ENCODE measurements around the gene GSTK1. TPM values are rescaled to one million over a fixed set of nuclear protein-coding genes. Genes with fewer than 3 reads are reported as not detected.
"Not testable (repeated sequence)": the region's sequence is repeated elsewhere in the genome, so short reads cannot be mapped to it uniquely, and the experiment has no call there.

GSTK1 gene
- total RNA-seq: 61.6 TPM

DNA sequence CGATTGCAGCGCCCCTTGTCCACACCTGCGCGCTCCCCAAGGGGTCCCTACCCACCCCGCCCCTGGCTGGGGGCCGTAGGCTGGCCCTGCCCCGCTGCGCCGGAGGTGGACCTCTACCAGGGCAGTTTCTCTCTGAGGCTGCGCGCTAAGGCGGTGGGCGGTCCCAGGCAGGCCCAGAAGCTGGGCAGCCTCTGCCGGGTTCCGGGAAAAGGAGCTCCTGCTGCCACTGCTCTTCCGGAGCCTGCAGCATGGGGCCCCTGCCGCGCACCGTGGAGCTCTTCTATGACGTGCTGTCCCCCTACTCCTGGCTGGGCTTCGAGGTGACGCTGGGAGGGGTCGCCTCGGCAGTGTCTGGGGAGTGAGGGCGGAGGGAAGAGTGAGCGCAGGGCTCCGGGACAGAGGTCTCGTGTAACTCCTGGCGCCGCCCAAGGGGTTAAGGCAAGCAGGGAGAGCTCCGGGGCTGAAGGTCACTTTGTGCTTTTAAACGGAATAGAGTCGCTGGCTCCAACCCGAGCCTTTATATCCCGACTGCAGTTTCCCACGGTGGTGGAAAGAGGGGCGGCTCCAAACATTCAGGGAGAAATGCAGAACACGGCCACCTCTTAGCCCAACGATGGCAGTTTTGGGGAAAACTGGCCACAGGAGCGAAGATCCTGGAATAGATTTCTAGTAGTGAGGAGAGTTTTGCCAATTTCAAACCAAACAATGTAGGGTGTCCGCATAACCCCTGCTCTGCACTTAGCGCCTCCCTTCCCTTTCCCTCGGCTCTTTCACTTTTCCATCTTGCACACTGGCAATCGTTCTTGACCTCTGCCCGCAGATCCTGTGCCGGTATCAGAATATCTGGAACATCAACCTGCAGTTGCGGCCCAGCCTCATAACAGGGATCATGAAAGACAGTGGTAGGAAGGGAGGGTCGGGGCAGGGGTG is at the start of gene GSTK1:
Gene GSTK1, plus strand, starts transcription at position 176 of the 930 bp plus-strand sequence. Its CDS starts 73 bp downstream, at position 249.
- Histone ChIP-seq H3K36me3 (ENCODE audit: control insufficient read depth in 3 of 3, insufficient read depth in 3 of 3, low read length in 3 of 3) (peaks cover 17 to 32% (median 20%) of the 10 kb centered on the region in 3 donors), H3K27me3 (ENCODE audit: control insufficient read depth in 3 of 3, insufficient read depth in 3 of 3, low read length in 3 of 3) (no peaks in the 10 kb centered on the region), H3K9ac (ENCODE audit: low read depth in 1 of 3, low read length in 3 of 3) (peak within 1 kb of the TSS; percentile 91 to 96 (median 95)), H3K4me1 (ENCODE audit: control insufficient read depth in 3 of 3, insufficient read depth in 3 of 3, low read length in 3 of 3) (peaks cover 10 to 21% (median 13%) of the 10 kb centered on the region in 3 donors), H3K4me3 (ENCODE audit: low read length in 3 of 3) (peak within 1 kb of the TSS; percentile 94 to 98 (median 95)), H3K27ac (ENCODE audit: low read depth, low read length) (peak within 1 kb of the TSS; percentile 84), H3K9me3 (ENCODE audit: control insufficient read depth in 3 of 3, low read length in 3 of 3) (no peaks in the 10 kb centered on the region)

DNA sequence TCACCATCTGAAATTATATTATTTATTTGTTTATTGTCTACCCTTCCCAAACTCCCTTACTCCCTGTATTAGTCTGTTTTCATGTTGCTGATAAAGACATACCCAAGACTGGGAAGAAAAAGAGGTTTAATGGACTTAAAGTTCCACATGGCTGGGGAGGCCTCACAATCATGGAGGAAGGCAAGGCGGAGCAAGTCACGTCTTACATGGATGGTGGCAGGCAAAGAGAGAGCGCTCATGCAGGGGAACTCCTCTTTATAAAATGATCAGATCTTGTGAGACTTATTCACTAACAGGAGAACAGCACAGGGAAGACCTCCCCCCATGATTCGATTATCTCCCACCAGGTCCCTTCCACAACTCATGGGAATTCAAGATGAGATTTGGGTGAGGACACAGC is 49.8 kb upstream of the GSTK1 start:
- H3K4me1 ChIP-seq (ENCODE audit: control insufficient read depth in 3 of 3, insufficient read depth in 3 of 3, low read length in 3 of 3); H3K27me3 ChIP-seq (ENCODE audit: control insufficient read depth in 3 of 3, insufficient read depth in 3 of 3, low read length in 3 of 3); H3K9me3 ChIP-seq (ENCODE audit: control insufficient read depth in 3 of 3, low read length in 3 of 3); H3K9ac ChIP-seq (ENCODE audit: low read depth in 1 of 3, low read length in 3 of 3); H3K36me3 ChIP-seq (ENCODE audit: control insufficient read depth in 3 of 3, insufficient read depth in 3 of 3, low read length in 3 of 3); H3K27ac ChIP-seq (ENCODE audit: low read depth, low read length); H3K4me3 ChIP-seq (ENCODE audit: low read length in 3 of 3): not testable (repeated sequence)

GRCh38 chr7:143214789-143215679 is 48.2 kb upstream of the GSTK1 start:
- Histone ChIP-seq H3K27me3 (ENCODE audit: control insufficient read depth in 3 of 3, insufficient read depth in 3 of 3, low read length in 3 of 3) (no peaks in the 10 kb centered on the region), H3K27ac (ENCODE audit: low read depth, low read length) (no peak overlapping the region), H3K4me3 (ENCODE audit: low read length in 3 of 3) (no peak overlapping the region), H3K9ac (ENCODE audit: low read depth in 1 of 3, low read length in 3 of 3) (no peak overlapping the region), H3K4me1 (ENCODE audit: control insufficient read depth in 3 of 3, insufficient read depth in 3 of 3, low read length in 3 of 3) (no peaks in the 10 kb centered on the region), H3K36me3 (ENCODE audit: control insufficient read depth in 3 of 3, insufficient read depth in 3 of 3, low read length in 3 of 3) (no peaks in the 10 kb centered on the region), H3K9me3 (ENCODE audit: control insufficient read depth in 3 of 3, low read length in 3 of 3) (no peaks in the 10 kb centered on the region)

DNA sequence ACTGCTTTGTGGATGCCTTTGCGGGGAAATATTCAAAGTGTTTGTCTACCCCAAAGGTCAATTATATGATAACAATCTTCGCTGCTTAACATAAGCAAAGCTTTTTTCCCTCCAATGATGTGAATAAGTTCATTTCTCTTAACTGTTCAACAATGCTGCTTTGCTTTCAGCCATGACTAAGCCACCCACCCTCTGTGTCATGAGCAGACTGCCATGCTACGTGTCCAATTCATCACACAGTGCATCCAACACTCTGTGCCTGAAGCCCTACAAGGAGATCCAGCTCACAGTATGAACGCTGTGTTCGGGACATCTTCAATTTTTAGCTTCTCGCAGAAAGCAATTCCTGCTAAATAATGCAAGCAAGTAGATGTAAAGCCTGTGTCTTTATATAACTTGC is 47.1 kb upstream of the GSTK1 start:
- Histone ChIP-seq H3K27ac (ENCODE audit: low read depth, low read length) (no peak overlapping the region), H3K9ac (ENCODE audit: low read depth in 1 of 3, low read length in 3 of 3) (no peak overlapping the region), H3K27me3 (ENCODE audit: control insufficient read depth in 3 of 3, insufficient read depth in 3 of 3, low read length in 3 of 3) (no peaks in the 10 kb centered on the region), H3K9me3 (ENCODE audit: control insufficient read depth in 3 of 3, low read length in 3 of 3) (no peaks in the 10 kb centered on the region), H3K4me3 (ENCODE audit: low read length in 3 of 3) (no peak overlapping the region), H3K4me1 (ENCODE audit: control insufficient read depth in 3 of 3, insufficient read depth in 3 of 3, low read length in 3 of 3) (no peaks in the 10 kb centered on the region), H3K36me3 (ENCODE audit: control insufficient read depth in 3 of 3, insufficient read depth in 3 of 3, low read length in 3 of 3) (no peaks in the 10 kb centered on the region)

DNA sequence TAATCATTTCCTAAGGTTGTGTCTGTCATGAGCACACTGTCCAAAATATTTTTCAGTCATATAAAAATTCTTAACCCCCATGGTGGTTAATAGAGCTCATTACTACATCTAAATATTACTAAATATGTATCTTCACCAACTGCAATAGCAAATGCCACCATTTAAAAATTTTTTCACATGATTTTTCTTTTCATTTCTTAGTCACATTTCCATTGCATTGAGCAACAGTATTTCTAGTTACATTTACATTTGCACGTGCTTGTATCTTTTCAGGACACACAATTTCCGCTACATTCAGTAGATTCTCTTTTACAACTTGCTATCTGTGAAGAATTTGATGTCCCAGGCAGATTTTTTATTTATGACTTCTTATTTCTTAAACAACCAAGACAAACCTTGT is 46.6 kb upstream of the GSTK1 start:
- H3K4me1 ChIP-seq (ENCODE audit: control insufficient read depth in 3 of 3, insufficient read depth in 3 of 3, low read length in 3 of 3): no peaks in the 10 kb centered on the region
- no peaks in the 10 kb centered on the region for H3K36me3 ChIP-seq (ENCODE audit: control insufficient read depth in 3 of 3, insufficient read depth in 3 of 3, low read length in 3 of 3)
- no peak overlapping the region for H3K9ac ChIP-seq (ENCODE audit: low read depth in 1 of 3, low read length in 3 of 3)
- no peak overlapping the region for H3K27ac ChIP-seq (ENCODE audit: low read depth, low read length)
- no peak overlapping the region for H3K4me3 ChIP-seq (ENCODE audit: low read length in 3 of 3)
- no peaks in the 10 kb centered on the region for H3K27me3 ChIP-seq (ENCODE audit: control insufficient read depth in 3 of 3, insufficient read depth in 3 of 3, low read length in 3 of 3)
- no peaks in the 10 kb centered on the region for H3K9me3 ChIP-seq (ENCODE audit: control insufficient read depth in 3 of 3, low read length in 3 of 3)

DNA sequence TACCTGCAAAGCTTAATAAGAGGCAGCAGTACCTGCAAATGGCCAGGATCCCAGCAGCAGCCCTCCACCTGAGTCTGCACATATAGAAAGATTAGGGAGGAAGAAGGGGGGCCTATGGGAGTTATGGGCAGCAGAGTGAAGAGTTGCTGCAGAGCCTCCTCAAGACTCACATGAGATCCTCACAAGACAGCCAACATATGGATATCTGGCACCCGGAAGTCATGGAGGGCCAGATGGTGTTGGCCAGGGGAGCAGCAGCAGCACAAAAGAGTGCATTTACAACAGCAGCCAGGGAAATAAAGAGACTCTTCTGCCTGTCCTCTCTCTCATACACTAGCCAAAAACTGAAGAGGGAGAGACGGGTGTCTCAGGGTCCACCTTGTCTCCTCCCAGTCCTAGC is 45.4 kb upstream of the GSTK1 start:
- no peaks in the 10 kb centered on the region for H3K9me3 ChIP-seq (ENCODE audit: control insufficient read depth in 3 of 3, low read length in 3 of 3)
- no peak overlapping the region for H3K9ac ChIP-seq (ENCODE audit: low read depth in 1 of 3, low read length in 3 of 3)
- H3K27me3 ChIP-seq (ENCODE audit: control insufficient read depth in 3 of 3, insufficient read depth in 3 of 3, low read length in 3 of 3): no peaks in the 10 kb centered on the region

GRCh38 chr7:143221286-143221685 is 42.0 kb upstream of the GSTK1 start:
- no peaks in the 10 kb centered on the region for H3K4me1 ChIP-seq (ENCODE audit: control insufficient read depth in 3 of 3, insufficient read depth in 3 of 3, low read length in 3 of 3)
- no peaks in the 10 kb centered on the region for H3K9me3 ChIP-seq (ENCODE audit: control insufficient read depth in 3 of 3, low read length in 3 of 3)
- H3K27me3 ChIP-seq (ENCODE audit: control insufficient read depth in 3 of 3, insufficient read depth in 3 of 3, low read length in 3 of 3): no peaks in the 10 kb centered on the region
- no peak overlapping the region for H3K4me3 ChIP-seq (ENCODE audit: low read length in 3 of 3)
- H3K27ac ChIP-seq (ENCODE audit: low read depth, low read length): no peak overlapping the region
- H3K36me3 ChIP-seq (ENCODE audit: control insufficient read depth in 3 of 3, insufficient read depth in 3 of 3, low read length in 3 of 3): no peaks in the 10 kb centered on the region
- no peak overlapping the region for H3K9ac ChIP-seq (ENCODE audit: low read depth in 1 of 3, low read length in 3 of 3)

More for the DNA sequence above, 45.4 kb upstream of the GSTK1 start:
- Histone ChIP-seq H3K27ac (ENCODE audit: low read depth, low read length) (no peak overlapping the region), H3K4me1 (ENCODE audit: control insufficient read depth in 3 of 3, insufficient read depth in 3 of 3, low read length in 3 of 3) (no peaks in the 10 kb centered on the region), H3K4me3 (ENCODE audit: low read length in 3 of 3) (no peak overlapping the region), H3K36me3 (ENCODE audit: control insufficient read depth in 3 of 3, insufficient read depth in 3 of 3, low read length in 3 of 3) (no peaks in the 10 kb centered on the region)

DNA sequence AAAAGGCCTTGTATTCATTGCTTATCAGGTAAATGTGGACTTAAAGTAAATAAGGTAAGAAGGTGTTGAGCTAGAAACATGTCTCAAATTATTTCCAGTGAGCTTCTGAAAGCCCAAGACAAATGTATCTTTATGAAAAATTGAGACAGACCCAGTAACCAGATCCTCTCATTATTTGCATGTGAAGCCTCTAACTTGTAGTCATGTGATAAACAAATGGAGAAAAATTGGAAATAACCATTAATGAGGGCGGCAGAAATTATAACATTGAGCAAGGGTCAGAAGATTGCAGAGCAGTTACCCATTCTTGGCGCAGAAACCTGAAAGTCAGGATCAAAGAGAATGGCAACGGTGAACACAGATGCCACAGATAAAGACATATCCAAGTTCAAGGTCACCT is 41.5 kb upstream of the GSTK1 start, which contains the start of gene TAS2R40:
Gene TAS2R40, plus strand, starts transcription at position 301 of the 400 bp plus-strand sequence. Its CDS starts 42 bp downstream, at position 343.
- H3K4me1 ChIP-seq (ENCODE audit: control insufficient read depth in 3 of 3, insufficient read depth in 3 of 3, low read length in 3 of 3): no peaks in the 10 kb centered on the region
- H3K9me3 ChIP-seq (ENCODE audit: control insufficient read depth in 3 of 3, low read length in 3 of 3): no peaks in the 10 kb centered on the region
- H3K4me3 ChIP-seq (ENCODE audit: low read length in 3 of 3): no peak within 1 kb of the TSS
- no peak within 1 kb of the TSS for H3K27ac ChIP-seq (ENCODE audit: low read depth, low read length)
- no peak within 1 kb of the TSS for H3K9ac ChIP-seq (ENCODE audit: low read depth in 1 of 3, low read length in 3 of 3)
- H3K27me3 ChIP-seq (ENCODE audit: control insufficient read depth in 3 of 3, insufficient read depth in 3 of 3, low read length in 3 of 3): no peaks in the 10 kb centered on the region
- no peaks in the 10 kb centered on the region for H3K36me3 ChIP-seq (ENCODE audit: control insufficient read depth in 3 of 3, insufficient read depth in 3 of 3, low read length in 3 of 3)

DNA sequence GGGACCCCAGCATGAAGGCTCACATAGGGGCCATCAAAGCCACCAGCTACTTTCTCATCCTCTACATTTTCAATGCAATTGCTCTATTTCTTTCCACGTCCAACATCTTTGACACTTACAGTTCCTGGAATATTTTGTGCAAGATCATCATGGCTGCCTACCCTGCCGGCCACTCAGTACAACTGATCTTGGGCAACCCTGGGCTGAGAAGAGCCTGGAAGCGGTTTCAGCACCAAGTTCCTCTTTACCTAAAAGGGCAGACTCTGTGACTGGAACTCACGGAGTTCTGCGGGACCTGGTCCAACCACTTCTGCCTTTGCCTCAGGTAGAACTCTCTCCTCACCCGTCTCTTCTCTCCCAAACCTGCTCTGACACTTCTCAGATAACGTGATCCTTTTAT is 40.5 kb upstream of the GSTK1 start:
- Histone ChIP-seq H3K36me3 (ENCODE audit: control insufficient read depth in 3 of 3, insufficient read depth in 3 of 3, low read length in 3 of 3) (no peaks in the 10 kb centered on the region), H3K27ac (ENCODE audit: low read depth, low read length) (no peak overlapping the region), H3K9me3 (ENCODE audit: control insufficient read depth in 3 of 3, low read length in 3 of 3) (no peaks in the 10 kb centered on the region)

More for the DNA sequence above, 40.5 kb upstream of the GSTK1 start:
- H3K4me1 ChIP-seq (ENCODE audit: control insufficient read depth in 3 of 3, insufficient read depth in 3 of 3, low read length in 3 of 3): peaks cover 0 to 3% (median 0%) of the 10 kb centered on the region in 3 donors
- H3K27me3 ChIP-seq (ENCODE audit: control insufficient read depth in 3 of 3, insufficient read depth in 3 of 3, low read length in 3 of 3): no peaks in the 10 kb centered on the region
- no peak overlapping the region for H3K9ac ChIP-seq (ENCODE audit: low read depth in 1 of 3, low read length in 3 of 3)
- H3K4me3 ChIP-seq (ENCODE audit: low read length in 3 of 3): no peak overlapping the region
